ENCODE data around the gene CCT3.
A peak's percentile ranks its signal among the peaks of the same experiment; 100 is the strongest.

Gene CCT3

DNA sequence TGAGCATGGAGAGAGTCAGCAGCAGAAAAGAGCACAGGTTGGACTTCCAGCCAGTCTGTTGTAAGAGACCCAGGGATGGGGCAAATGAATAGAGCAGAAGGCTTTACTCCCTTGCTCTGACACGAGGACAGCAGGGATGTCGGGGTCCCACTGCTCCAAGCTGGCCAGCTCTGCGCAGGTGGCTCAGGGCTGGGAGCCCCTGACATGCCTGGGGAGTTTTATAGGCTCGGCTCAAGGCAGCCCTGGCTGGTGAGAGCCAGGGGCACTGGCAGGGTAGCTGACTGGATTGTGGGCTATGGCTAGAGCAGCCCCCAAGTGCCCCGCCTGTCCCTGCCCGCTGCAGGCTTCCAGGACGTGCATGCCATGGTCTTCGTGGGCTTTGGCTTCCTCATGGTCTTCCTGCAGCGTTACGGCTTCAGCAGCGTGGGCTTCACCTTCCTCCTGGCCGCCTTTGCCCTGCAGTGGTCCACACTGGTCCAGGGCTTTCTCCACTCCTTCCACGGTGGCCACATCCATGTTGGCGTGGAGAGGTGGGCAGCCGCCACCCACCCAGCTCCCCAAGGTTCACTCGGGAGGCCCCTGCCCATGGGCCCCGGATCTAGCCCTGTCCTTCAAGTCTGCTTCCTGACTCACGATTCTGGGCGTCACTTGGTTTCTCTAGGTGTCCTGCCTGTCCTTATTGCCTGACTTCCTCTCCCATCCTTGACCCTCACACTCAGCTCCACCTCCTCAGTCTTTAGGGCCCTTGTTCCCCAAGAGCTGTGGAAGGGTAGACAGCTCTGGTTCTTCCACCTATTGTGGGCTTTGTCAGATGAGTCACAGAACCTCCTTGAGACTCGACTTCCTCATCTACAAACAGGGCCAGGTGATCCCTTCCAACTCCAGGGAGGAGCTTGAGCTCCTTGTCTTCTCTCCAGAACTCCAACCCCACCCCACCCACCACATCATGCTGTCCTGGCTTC is 39.1 kb upstream of the CCT3 start:
- no peak for TF ChIP-seq CTCF (IDR thresholded peaks at IDR 0.05; ENCODE audit: low read depth, low read length)
- Histone ChIP-seq H3K9me3 (ENCODE audit: severe bottlenecking) (no peaks in the 10 kb centered on the region), H3K36me3 (no peaks in the 10 kb centered on the region), H3K4me3 (ENCODE audit: low read depth, low read length) (no peak overlapping the region), H3K27me3 (ENCODE audit: insufficient read depth, low read depth, severe bottlenecking) (no peaks in the 10 kb centered on the region), H3K27ac (no peak overlapping the region)
- DNase-seq: no peak

- H3K4me3 ChIP-seq (ENCODE audit: low read depth, low read length): no peak overlapping the region
- H3K27ac ChIP-seq: no peak overlapping the region
- no peaks in the 10 kb centered on the region for H3K9me3 ChIP-seq (ENCODE audit: severe bottlenecking)
- H3K27me3 ChIP-seq (ENCODE audit: insufficient read depth, low read depth, severe bottlenecking): no peaks in the 10 kb centered on the region
- DNase-seq: no peak
- no peaks in the 10 kb centered on the region for H3K36me3 ChIP-seq
- no peak for TF ChIP-seq CTCF (IDR thresholded peaks at IDR 0.05; ENCODE audit: low read depth, low read length)
These were observed 38.1 kb upstream of the CCT3 start for GRCh38 chr1:156376146-156376545.

DNA sequence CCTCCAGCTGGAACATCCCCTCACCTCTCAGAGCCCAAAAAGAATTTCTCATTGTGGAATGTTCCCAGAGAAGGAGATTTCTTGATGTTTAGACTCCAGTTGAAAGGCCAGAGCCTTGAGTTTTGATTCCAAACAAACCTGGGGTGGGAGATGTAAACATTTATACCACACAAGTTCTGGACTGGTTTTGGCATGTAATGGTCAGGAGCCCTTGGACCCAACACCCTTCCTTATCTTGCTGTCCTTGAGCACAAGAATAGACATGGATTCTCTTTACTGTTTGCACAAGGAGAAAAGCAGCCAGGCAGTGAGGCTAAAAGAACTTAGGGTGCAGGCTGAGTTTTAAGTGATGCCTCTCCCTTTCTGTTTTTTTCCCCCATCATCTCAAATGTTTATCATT is 35.5 kb upstream of the CCT3 start:
- no peaks in the 10 kb centered on the region for H3K27me3 ChIP-seq (ENCODE audit: insufficient read depth, low read depth, severe bottlenecking)
- no peak for TF ChIP-seq CTCF (IDR thresholded peaks at IDR 0.05; ENCODE audit: low read depth, low read length)

DNA sequence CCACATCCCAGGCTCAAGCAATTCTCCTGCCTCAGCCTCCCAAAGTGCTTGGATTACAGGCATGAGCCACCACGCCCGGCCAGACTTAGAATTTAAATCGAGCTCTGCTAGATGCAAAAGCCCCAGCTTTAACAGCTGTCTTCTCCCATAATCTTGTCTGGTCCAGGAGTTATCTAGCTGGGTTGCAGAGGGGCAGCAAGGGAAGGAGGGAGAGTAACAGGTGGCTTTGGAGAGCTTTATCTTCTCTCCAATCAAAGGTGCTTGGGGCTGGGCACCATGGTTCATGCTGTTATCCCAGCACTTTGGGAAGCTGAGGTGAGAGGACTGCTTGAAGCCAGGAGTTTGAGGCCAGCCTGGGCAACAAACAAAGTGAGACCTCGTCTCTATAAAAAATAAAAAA is 34.8 kb upstream of the CCT3 start:
- no peaks in the 10 kb centered on the region for H3K9me3 ChIP-seq (ENCODE audit: severe bottlenecking)
- no peaks in the 10 kb centered on the region for H3K27me3 ChIP-seq (ENCODE audit: insufficient read depth, low read depth, severe bottlenecking)
- peak; percentile 90 for DNase-seq
- H3K4me3 ChIP-seq (ENCODE audit: low read depth, low read length): no peak overlapping the region
- no peak for TF ChIP-seq CTCF (IDR thresholded peaks at IDR 0.05; ENCODE audit: low read depth, low read length)
- H3K27ac ChIP-seq: no peak overlapping the region
- H3K36me3 ChIP-seq: no peaks in the 10 kb centered on the region

More for the DNA sequence above, 35.5 kb upstream of the CCT3 start:
- Histone ChIP-seq H3K4me3 (ENCODE audit: low read depth, low read length) (no peak overlapping the region), H3K27ac (no peak overlapping the region), H3K9me3 (ENCODE audit: severe bottlenecking) (no peaks in the 10 kb centered on the region), H3K36me3 (no peaks in the 10 kb centered on the region)
- DNase-seq: no peak

GRCh38 chr1:156372265-156372586 is 34.1 kb upstream of the CCT3 start:
- no peak for DNase-seq

More at GRCh38 chr1:156372265-156372586, 34.1 kb upstream of the CCT3 start:
- H3K9me3 ChIP-seq (ENCODE audit: severe bottlenecking): no peaks in the 10 kb centered on the region
- no peak overlapping the region for H3K27ac ChIP-seq
- H3K27me3 ChIP-seq (ENCODE audit: insufficient read depth, low read depth, severe bottlenecking): no peaks in the 10 kb centered on the region
- H3K36me3 ChIP-seq: no peaks in the 10 kb centered on the region
- no peak for TF ChIP-seq CTCF (IDR thresholded peaks at IDR 0.05; ENCODE audit: low read depth, low read length)
- H3K4me3 ChIP-seq (ENCODE audit: low read depth, low read length): no peak overlapping the region

All from WERI-Rb-1 (cell line).